HepG2 (cell line): ENCODE measurements around the gene G0S2. TPM values are rescaled to one million over a fixed set of nuclear protein-coding genes. Genes with fewer than 3 reads are reported as not detected.

Experiments
- ATAC-seq: fragments of 200-7000 bp; cut with Tn5 transposase; 3 replicates; pipeline ENCODE4 v1.9.1; 2020; ENCODE audit warnings: mild to moderate bottlenecking, moderate library complexity
- BruUV-seq: library from RNA; stranded (reverse); fragments of 400-500 nt; replicated peaks from 2 replicates; lab custom pipeline; 2021; lab: Mats Ljungman, UMichigan
- CTCF ChIA-PET: fragments of 300-600 bp; formaldehyde crosslinking; extraction: SDS; loops from one replicate; lab custom pipeline; 2021; ENCODE audit warnings: low total read pairs, inconsistent platforms, low intra/inter-chr PET ratio; lab: Yijun Ruan, JAX
- POLR2A ChIA-PET: fragments of 350-600 bp; sonication (Branson Sonifier 250); formaldehyde crosslinking; loops from one replicate; lab custom pipeline; 2020; ENCODE audit warnings: antibody characterized with exemption, inconsistent platforms; lab: Yijun Ruan, JAX
- DNase-seq: peaks from one replicate; pipeline ENCODE4 v3.0.0-alpha.2; 2015; ENCODE audit warnings: low spot score
- FAIRE-seq: peaks from 3 replicates; lab custom pipeline; 2011; peaks lifted over from hg19 to GRCh38; lab: Jason Lieb, UNC
- H2AFZ ChIP-seq: one replicate; pipeline ENCODE4 v1.6.1; 2011; ENCODE audit warnings: low read length, inconsistent platforms
- H3K27ac ChIP-seq: fragments of 300-600 bp; 3 replicates; pipeline ENCODE4 v1.8.0; 2011; ENCODE audit warnings: mixed run types, mild to moderate bottlenecking, mixed read lengths, low read length, inconsistent platforms; ENCODE audit not compliant: insufficient read depth; ENCODE audit errors: extremely low read length
- H3K27me3 ChIP-seq, 2 experiments: fragments of 200-600 bp in 1 of 2; 2 replicates in 1 of 2; 3 replicates in 1 of 2; pipeline versions ENCODE4 v1.6.0 to v1.8.0; 2011; ENCODE audit warnings: low read length in 2 of 2, mild to moderate bottlenecking in 2 of 2, moderate library complexity in 2 of 2, inconsistent platforms in 1 of 2; ENCODE audit not compliant: insufficient read depth in 2 of 2, control insufficient read depth in 1 of 2
- H3K36me3 ChIP-seq, 2 experiments: fragments of 200-600 bp in 1 of 2; replicated peaks in 1 of 2; 2 replicates in 1 of 2; 3 replicates in 1 of 2; pipeline versions ENCODE4 v1.5.1 to v1.8.0; 2011; ENCODE audit warnings: low read length in 2 of 2, inconsistent platforms in 1 of 2; ENCODE audit not compliant: insufficient read depth in 2 of 2, control insufficient read depth in 1 of 2
- H3K4me1 ChIP-seq: 2 replicates; pipeline ENCODE4 v1.5.1; 2012; ENCODE audit warnings: low read length, inconsistent platforms; ENCODE audit not compliant: insufficient read depth
- H3K4me2 ChIP-seq: 2 replicates; pipeline ENCODE4 v1.6.0; 2011; ENCODE audit warnings: low read depth, low read length, inconsistent platforms
- H3K4me3 ChIP-seq, 3 experiments: fragments of 200-600 bp in 1 of 3; sonication (generic), shearing (Covaris generic) in 1 of 3; replicated peaks in 1 of 3; 2 replicates each; pipeline ENCODE4 v1.5.1; 2011 to 2016; ENCODE audit warnings: low read length in 3 of 3, inconsistent platforms in 2 of 3, low read depth in 2 of 3, mild to moderate bottlenecking in 2 of 3, control low read depth in 1 of 3, mixed read lengths in 1 of 3; ENCODE audit not compliant: insufficient read depth in 1 of 3
- H3K79me2 ChIP-seq: one replicate; pipeline ENCODE4 v1.6.1; 2011; ENCODE audit warnings: low read length, inconsistent platforms; ENCODE audit not compliant: insufficient read depth
- H3K9ac ChIP-seq: 2 replicates; pipeline ENCODE4 v1.6.0; 2011; ENCODE audit warnings: mild to moderate bottlenecking, low read depth, low read length, inconsistent platforms; ENCODE audit not compliant: insufficient read depth
- H3K9me3 ChIP-seq: 2 replicates; pipeline ENCODE4 v1.5.1; 2012; ENCODE audit warnings: mild to moderate bottlenecking, low read length
- H4K20me1 ChIP-seq: 2 replicates; pipeline ENCODE4 v1.6.0; 2011; ENCODE audit warnings: inconsistent platforms, mild to moderate bottlenecking, low read length, moderate library complexity; ENCODE audit not compliant: insufficient read depth
- ATF5 ChIP-seq: sonication (generic); formaldehyde crosslinking; IDR thresholded peaks from 2 replicates; pipeline ENCODE4 v1.4.0; 2020; ENCODE audit warnings: mild to moderate bottlenecking, low read depth, missing genetic modification reagents
- DMAP1 ChIP-seq: IDR thresholded peaks from 2 replicates; pipeline ENCODE4 v1.6.1; 2016
- ELF4 ChIP-seq: sonication (generic); formaldehyde crosslinking; IDR thresholded peaks from 2 replicates; pipeline ENCODE4 v1.5.0; 2020; ENCODE audit warnings: missing genetic modification reagents, mild to moderate bottlenecking, moderate library complexity, borderline replicate concordance
- EP300 ChIP-seq, 3 experiments: sonication (generic) in 1 of 3; formaldehyde crosslinking in 1 of 3; IDR thresholded peaks; 2 replicates each; pipeline versions ENCODE4 v1.5.1 to v1.6.1; 2011 to 2020; ENCODE audit warnings: low read depth in 2 of 3, low read length in 2 of 3, borderline replicate concordance in 1 of 3, improper control_type of control experiment in 1 of 3, mild to moderate bottlenecking in 1 of 3, missing genetic modification reagents in 1 of 3, moderate library complexity in 1 of 3
- HMG20B ChIP-seq: conservative IDR thresholded peaks from 2 replicates; pipeline ENCODE4 v1.6.1; 2016; ENCODE audit warnings: missing genetic modification reagents, missing compliant biosample characterization
- MTERF4 ChIP-seq: sonication (generic); formaldehyde crosslinking; IDR thresholded peaks from 2 replicates; pipeline ENCODE4 v1.8.0; 2023; ENCODE audit warnings: mild to moderate bottlenecking, missing genetic modification reagents
- NFKBIZ ChIP-seq: IDR thresholded peaks from 2 replicates; pipeline ENCODE4 v1.6.1; 2018; ENCODE audit warnings: missing genetic modification reagents, missing compliant biosample characterization
- NONO ChIP-seq, 2 experiments: fragments of 450-650 bp in 1 of 2; sonication (generic) in 1 of 2; formaldehyde crosslinking in 1 of 2; IDR thresholded peaks in 1 of 2; conservative IDR thresholded peaks in 1 of 2; 2 replicates each; pipeline versions ENCODE4 v1.6.1 to v1.8.0; 2017 to 2022; ENCODE audit warnings: mild to moderate bottlenecking in 1 of 2, missing genetic modification reagents in 1 of 2, moderate library complexity in 1 of 2
- PRPF4 ChIP-seq: fragments of 200-400 bp; formaldehyde crosslinking; IDR thresholded peaks from 2 replicates; pipeline ENCODE4 v1.6.1; 2016; ENCODE audit warnings: low read length, low read depth; ENCODE audit not compliant: poor library complexity, severe bottlenecking
- SMAD1 ChIP-seq: sonication (generic); formaldehyde crosslinking; IDR thresholded peaks from 2 replicates; pipeline ENCODE4 v1.4.0; 2020; ENCODE audit warnings: missing genetic modification reagents, low read depth, mild to moderate bottlenecking, borderline replicate concordance
- TP53 ChIP-seq: sonication (generic); formaldehyde crosslinking; conservative IDR thresholded peaks from 2 replicates; pipeline ENCODE4 v1.4.0; 2020; ENCODE audit warnings: missing genetic modification reagents
- ZBTB49 ChIP-seq: sonication (generic); formaldehyde crosslinking; IDR thresholded peaks from 2 replicates; pipeline ENCODE4 v1.4.0; 2020; ENCODE audit warnings: missing genetic modification reagents, borderline replicate concordance
- ZNF460 ChIP-seq: sonication (generic); formaldehyde crosslinking; IDR thresholded peaks from 2 replicates; pipeline ENCODE4 v1.5.1; 2020; ENCODE audit warnings: missing genetic modification reagents, mild to moderate bottlenecking, borderline replicate concordance
- ZNF564 ChIP-seq: sonication (generic); formaldehyde crosslinking; IDR thresholded peaks from 2 replicates; pipeline ENCODE4 v1.8.1; 2023; ENCODE audit warnings: mild to moderate bottlenecking, missing genetic modification reagents
- ZNF576 ChIP-seq: sonication (generic); formaldehyde crosslinking; IDR thresholded peaks from 2 replicates; pipeline ENCODE4 v1.4.0; 2020; ENCODE audit warnings: mild to moderate bottlenecking, missing genetic modification reagents
- ZNF816 ChIP-seq: sonication (generic); formaldehyde crosslinking; IDR thresholded peaks from 2 replicates; pipeline ENCODE4 v1.8.0; 2022; ENCODE audit warnings: missing genetic modification reagents, mild to moderate bottlenecking, borderline replicate concordance
- WGBS: methylation state at CpG from one replicate; pipeline ENCODE4 v1.1.6; 2017; ENCODE audit warnings: low lambda C conversion rate; 5-methylcytosine and 5-hydroxymethylcytosine counted together
- in situ Hi-C: cut with HindIII; loops from 2 replicates; pipeline ENCODE4 v1.10.0; 2017; ENCODE audit warnings: low pct_unique_long_range_greater_than_20kb; ENCODE audit not compliant: extremely low pct_ligation_motif_present
- intact Hi-C: fragments of 100-400 bp; cut with micrococcal nuclease; formaldehyde crosslinking; loops from one replicate; pipeline ENCODE4 v1.10.0; 2022; ENCODE audit not compliant: unreplicated experiment
- polyA plus RNA-seq, 8 experiments: library from polyadenylated mRNA; depleted of rRNA in 3 of 8; stranded (reverse) in 7 of 8; unstranded in 1 of 8; fragments of >200 nt; fragmentation: Illumina TruSeq in 4 of 8; extraction: Trizol in 4 of 8; gene quantifications; 2 replicates each; pipeline versions ENCODE4 v1.2.1 to v1.2.3, GENCODE V29; 2011 to 2016; ENCODE audit warnings: low read depth in 4 of 8, missing spikeins in 1 of 8, mixed read lengths in 1 of 8; ENCODE audit not compliant: insufficient read depth in 1 of 8
- total RNA-seq, 5 experiments: library from RNA; depleted of rRNA; stranded (reverse); fragments of >200 nt; fragmentation: Illumina TruSeq; extraction: Trizol; gene quantifications; 2 replicates each; pipeline ENCODE4 v1.2.3, GENCODE V29; 2016; ENCODE audit warnings: low read depth in 1 of 5

The G0S2 gene
- total and polyA plus RNA-seq, 2 of the 13 experiments (the other 11 are each of a cell fraction or from before 2014, with no cell fraction given) = not detected

GRCh38 chr1:209717818-209718217 lies 42.6 kb downstream of the G0S2 start:
- in situ Hi-C loops (loop anchor here (25.0 kb wide), 1 partner anchor 606 kb away; no protein-coding TSS in a partner anchor), intact Hi-C loops (no loop called here)
- H3K4me1 ChIP-seq = no peaks in the 10 kb centered on the region
- no peak for FAIRE-seq
- H3K4me3 ChIP-seq = no peak overlapping the region
- WGBS = 0% methylated on average over 2 of the region's 2 CpGs
- H2AFZ ChIP-seq = no peak overlapping the region
- H3K27me3 ChIP-seq = no peaks in the 10 kb centered on the region
- no peak overlapping the region for H3K27ac ChIP-seq
- no peak overlapping the region for H3K4me2 ChIP-seq
- POLR2A ChIA-PET = no interaction called here
- CTCF ChIA-PET = no interaction called here
- H3K36me3 ChIP-seq = no peaks in the 10 kb centered on the region
- BruUV-seq = no TSS peak
- ATAC-seq = no peak
- no peaks in the 10 kb centered on the region for H4K20me1 ChIP-seq
- no peaks in the 10 kb centered on the region for H3K9me3 ChIP-seq
- H3K9ac ChIP-seq = no peak overlapping the region
- TF ChIP-seq ZNF576 (no peak), ATF5 (CRISPR knock-in tag) (no peak), PRPF4 (no peak), NFKBIZ (CRISPR knock-in tag) (no peak), ZBTB49 (no peak), NONO (IDR thresholded peaks at IDR 0.05) (no peak), NONO (CRISPR knock-in tag; conservative IDR thresholded peaks at IDR 0.05) (no peak), ZNF816 (CRISPR knock-in tag) (no peak), ELF4 (no peak), ZNF460 (CRISPR knock-in tag) (no peak), TP53 (CRISPR knock-in tag) (no peak), MTERF4 (no peak), EP300 (IDR thresholded peaks at IDR 0.05; ENCODE audit: low read depth in 2 of 2, low read length in 2 of 2) (no peak), EP300 (CRISPR knock-in tag; IDR thresholded peaks at IDR 0.05; ENCODE audit: borderline replicate concordance) (no peak), HMG20B (no peak), DMAP1 (no peak), ZNF564 (no peak), SMAD1 (CRISPR knock-in tag) (no peak)
- TF ChIP-seq, all 625 proteins: peak for 0
- no peak for DNase-seq
- no peaks in the 10 kb centered on the region for H3K79me2 ChIP-seq
